NCI-H1694 (cell line): ENCODE results near the gene FALEC.
"Not testable (repeated sequence)": the region's sequence is repeated elsewhere in the genome, so short reads cannot be mapped to it uniquely, and the experiment has no call there.

ENCODE experiments used
- DNase-seq: peaks from one replicate; lab custom pipeline; 2025; lab: John Stamatoyannopoulos, UW

Gene FALEC

GRCh38 chr1:150574260-150575071 lies 58.9 kb downstream of the FALEC start:
- DNase-seq, result no peak

GRCh38 chr1:150575072-150575489 lies 59.5 kb downstream of the FALEC start:
- DNase-seq, result no peak

- no peak for DNase-seq
These were observed 60.2 kb downstream of the FALEC start for GRCh38 chr1:150575518-150576366.

- DNase-seq, result no peak
These were observed 60.8 kb downstream of the FALEC start for GRCh38 chr1:150576367-150576711.

- no peak for DNase-seq
These were observed 61.4 kb downstream of the FALEC start for GRCh38 chr1:150576794-150577556.

DNA sequence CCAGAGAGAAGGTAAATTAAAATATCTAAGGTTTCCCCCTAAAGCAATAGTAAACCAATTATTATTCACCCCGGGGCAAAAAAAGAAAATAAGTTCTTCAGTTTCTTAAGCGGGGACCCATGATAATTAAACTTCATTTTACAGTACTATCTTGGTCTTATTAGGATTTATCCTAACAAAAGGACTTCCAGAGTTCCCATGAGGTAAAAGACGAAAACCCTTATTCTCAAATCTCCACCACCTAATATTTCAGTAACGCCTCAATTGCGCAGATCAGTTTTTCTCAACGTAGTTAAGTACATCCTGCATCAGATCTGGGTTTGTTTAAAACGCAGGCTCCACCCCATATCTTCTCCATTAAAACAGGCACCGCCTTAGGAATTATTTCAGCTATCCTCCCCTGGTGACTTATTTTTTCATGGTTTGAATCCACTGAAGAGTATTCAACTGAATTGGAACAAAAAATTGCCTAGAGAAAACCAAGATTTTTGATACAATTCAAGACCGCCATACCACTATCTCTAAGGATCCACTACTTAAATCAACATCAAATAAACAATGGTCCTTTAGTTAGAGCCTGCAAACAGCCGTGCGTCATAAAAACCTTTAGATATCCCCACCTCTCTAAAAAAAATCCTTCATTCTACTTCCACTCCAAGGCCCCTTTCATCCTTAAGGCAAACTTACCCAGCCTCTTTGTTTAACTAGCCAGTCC lies 62.2 kb downstream of the FALEC start:
- no peak for DNase-seq

GRCh38 chr1:150578272-150579109 lies 62.9 kb downstream of the FALEC start:
- DNase-seq, result peak; percentile 45

- DNase-seq, result peak; percentile 97
These were observed 63.8 kb downstream of the FALEC start, which contains the start of gene MCL1 for GRCh38 chr1:150579110-150579944. Gene MCL1, minus strand, starts transcription at chr1:150579610. Its CDS starts 80 bp downstream, at chr1:150579530.

- no peak for DNase-seq
These were observed 64.5 kb downstream of the FALEC start for GRCh38 chr1:150579945-150580642.

DNA sequence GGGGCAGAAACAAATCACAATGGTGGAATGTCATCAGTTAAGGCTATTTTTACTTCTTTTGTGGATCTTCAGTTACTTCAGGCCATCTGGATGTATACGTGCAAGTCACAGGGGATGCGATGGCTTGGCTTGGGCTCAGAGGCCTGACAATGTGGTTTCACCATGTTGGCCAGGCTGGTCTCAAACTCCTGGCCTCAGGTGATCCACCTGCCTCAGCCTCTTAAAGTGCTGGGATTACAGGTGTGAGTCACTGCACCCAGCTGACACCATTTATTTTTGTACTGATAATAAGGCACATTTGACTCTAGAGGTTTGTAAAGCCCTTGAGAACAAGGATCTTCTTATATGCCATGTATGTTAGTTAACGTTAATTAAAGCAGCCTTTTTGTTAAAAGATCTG lies 65.4 kb downstream of the FALEC start:
- not testable (repeated sequence) for DNase-seq

GRCh38 chr1:150581437-150581836 lies 65.9 kb downstream of the FALEC start:
- DNase-seq, result not testable (repeated sequence)

DNA sequence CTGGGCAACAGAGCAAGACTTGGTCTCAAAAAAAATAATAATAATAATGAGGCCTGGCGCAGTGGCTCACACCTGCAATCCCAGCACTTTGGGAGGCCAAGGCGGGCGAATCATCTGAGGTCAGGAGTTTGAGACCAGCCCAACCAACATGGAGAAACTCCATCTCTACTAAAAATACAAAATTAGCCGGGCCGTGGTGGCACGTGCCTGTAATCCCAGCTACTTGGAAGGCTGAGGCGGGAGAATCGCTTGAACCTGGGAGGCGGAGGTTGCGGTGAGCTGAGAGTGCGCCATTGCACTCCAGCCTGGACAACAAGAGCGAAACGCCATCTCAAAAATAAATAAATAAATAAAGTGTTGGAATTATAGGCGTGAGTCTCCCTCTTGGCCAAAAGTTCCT lies 66.4 kb downstream of the FALEC start:
- DNase-seq, result not testable (repeated sequence)

GRCh38 chr1:150582371-150582770 lies 66.8 kb downstream of the FALEC start:
- no peak for DNase-seq
